ENCODE data around the gene MYMK.

MYMK gene

DNA sequence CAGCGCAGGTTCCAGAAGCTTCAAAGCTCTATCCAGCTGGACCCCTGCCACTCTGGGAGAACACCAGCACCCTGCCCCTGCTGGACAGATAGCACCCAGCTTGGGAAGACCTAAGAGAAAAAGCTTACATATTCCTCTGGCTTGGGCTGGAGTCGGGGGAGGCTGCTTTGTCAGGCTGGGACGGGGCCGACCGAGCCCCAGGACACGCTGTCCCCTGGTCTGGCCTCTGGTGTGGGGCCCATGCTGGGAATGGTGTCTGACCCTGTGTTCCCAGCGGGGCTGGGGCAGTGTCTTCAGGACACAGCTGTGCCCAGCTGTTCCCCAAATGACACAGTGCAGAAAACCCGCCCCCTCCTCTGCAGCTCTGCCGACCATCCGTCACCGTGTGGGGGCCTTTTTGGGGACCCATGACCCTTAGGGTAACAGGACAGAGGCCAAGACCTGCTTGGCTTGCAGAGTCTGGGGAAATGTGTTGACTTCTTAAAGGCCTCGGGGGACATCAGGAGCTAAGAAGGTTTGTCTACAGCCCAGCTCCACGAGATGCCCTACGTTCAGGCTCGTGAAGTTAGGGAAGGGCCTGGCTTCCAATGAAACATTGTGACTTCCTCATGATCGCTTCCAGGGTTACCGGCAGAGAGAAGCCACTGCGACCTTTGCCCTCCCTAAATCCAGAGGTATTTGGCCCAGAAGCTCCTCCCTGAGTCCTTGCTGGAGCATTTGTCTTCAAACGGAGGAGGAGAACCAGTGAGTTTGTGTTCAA lies 25.4 kb downstream of the MYMK start:
- TF ChIP-seq, protein P1, sequence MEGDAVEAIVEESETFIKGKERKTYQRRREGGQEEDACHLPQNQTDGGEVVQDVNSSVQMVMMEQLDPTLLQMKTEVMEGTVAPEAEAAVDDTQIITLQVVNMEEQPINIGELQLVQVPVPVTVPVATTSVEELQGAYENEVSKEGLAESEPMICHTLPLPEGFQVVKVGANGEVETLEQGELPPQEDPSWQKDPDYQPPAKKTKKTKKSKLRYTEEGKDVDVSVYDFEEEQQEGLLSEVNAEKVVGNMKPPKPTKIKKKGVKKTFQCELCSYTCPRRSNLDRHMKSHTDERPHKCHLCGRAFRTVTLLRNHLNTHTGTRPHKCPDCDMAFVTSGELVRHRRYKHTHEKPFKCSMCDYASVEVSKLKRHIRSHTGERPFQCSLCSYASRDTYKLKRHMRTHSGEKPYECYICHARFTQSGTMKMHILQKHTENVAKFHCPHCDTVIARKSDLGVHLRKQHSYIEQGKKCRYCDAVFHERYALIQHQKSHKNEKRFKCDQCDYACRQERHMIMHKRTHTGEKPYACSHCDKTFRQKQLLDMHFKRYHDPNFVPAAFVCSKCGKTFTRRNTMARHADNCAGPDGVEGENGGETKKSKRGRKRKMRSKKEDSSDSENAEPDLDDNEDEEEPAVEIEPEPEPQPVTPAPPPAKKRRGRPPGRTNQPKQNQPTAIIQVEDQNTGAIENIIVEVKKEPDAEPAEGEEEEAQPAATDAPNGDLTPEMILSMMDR (IDR thresholded peaks at IDR 0.05), result no peak

DNA sequence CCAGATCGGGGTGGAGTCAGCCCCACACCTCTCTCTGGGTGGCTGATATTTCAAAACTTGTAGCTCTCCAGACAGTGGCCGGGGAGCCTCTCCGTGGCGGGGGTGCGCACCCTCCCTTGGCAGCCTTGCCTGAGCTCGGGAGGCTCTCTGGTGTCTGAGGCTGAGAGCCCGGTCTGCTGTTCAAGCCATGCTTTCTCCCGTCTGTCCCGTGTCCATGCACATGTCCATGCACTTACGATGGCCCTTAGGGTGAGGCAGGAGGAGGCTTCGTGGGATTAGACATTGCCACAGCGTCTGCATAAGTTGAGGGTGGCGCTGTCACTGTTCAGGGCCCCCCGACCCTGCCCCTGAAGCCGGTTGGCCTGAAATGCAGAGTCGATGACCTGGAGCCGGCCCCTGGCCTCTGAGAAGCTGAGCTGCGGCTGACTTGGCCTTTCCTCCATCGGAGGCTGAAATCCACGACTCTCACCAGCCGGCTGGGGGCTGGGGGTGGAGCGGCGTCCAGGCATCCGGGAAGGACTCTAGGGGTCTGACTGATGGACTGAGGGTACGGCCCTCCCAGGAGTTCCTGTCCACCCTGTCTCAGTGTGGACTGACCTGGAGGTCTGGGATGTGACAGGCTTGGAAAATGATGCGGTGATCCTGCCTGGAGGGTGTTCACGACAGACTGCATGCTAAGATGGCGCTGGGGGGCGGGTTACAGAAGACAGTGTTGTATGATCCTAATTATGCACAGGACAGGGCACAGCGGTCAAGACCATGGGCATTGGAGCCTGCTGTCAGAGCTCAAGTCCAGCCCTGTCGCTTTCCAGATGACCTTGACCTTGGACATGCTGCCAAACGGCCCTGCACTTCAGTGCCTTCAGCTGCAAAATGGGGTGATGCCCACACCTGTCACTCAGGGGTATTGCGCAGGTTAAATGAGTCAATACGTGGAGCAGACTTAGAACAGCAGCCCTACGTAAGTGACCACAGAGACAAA lies 27.6 kb downstream of the MYMK start:
- TF ChIP-seq, protein P1 (IDR thresholded peaks at IDR 0.05), result no peak

DNA sequence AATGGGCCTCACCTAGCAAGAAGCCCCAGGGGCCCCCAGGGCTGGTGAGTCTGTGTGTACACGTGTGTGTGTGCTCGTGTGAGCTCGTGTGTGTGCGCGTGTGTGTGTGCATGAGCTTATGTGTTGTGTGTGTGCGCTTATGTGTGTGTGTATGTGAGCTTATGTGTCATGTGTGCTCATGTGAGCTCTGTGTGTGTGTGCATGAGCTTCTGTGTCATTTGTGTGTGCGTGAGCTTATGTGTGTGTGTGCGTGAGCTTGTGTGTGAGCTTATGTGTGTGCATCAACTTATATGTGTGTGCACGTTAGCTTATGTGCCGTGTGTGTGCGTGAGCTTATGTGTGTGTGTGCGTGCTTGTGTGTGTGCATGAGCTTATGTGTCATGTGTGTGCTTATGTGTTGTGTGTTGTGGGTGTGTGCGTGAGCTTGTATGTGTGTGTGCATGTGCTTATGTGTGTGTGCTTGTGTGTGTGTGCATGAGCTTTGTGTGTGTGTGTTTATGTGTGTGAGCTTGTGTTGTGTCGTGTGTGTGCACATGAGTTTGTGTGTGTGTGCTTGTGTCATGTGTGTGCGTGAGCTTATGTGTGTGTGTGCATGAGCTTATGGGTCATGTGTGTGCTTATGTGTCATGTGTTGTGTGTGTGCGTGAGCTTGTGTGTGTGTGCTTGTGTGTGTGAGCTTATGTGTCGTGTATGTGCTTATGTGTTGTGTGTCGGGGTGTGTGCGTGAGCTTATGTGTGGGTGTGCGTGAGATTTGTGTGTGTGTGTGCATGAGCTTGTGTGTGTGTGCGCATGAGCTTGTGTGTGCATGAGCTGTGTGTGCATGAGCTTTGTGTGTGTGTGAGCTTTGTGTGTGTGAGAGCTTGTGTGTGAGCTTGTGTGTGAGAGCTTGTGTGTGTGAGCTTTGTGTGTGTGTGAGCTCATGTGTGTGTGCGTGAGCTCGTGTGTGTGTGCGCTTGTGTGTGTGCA lies 29.1 kb downstream of the MYMK start:
- TF ChIP-seq, protein P1 (IDR thresholded peaks at IDR 0.05), result no peak

DNA sequence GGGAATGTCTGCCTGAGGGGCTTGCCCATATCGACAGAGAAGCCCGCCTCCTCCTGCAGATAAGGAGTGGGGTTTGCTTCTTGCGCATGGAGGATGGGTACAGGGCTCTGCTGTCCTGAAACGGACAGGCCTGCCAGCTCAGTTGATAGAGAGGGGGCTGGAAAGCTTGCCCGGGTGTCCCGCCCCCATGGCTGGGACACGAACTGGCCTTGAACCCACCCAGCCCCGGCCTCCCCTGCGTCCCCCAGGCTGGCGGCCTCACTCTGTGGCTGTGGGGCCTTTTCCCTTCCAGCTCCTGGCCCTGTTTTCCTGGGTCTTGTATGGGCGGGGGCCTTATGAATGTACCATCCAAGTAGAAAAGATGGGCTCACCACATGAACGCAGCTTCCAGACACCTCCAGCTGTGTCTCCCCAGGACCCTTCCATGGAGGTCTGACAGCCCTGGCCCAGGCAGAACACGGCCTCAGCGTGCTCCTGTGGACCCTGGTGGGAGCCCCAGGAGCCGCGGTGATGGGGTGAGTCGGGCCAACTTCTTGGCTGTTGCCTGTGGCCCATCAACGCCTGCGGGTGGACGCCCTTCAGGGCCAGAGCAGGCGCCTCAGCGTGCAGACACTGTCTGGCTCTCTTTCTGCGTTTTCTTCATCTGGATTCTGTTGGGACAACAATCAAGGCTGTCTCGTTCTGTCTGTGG lies 30.0 kb downstream of the MYMK start:
- TF ChIP-seq, protein P1 (IDR thresholded peaks at IDR 0.05), result no peak

DNA sequence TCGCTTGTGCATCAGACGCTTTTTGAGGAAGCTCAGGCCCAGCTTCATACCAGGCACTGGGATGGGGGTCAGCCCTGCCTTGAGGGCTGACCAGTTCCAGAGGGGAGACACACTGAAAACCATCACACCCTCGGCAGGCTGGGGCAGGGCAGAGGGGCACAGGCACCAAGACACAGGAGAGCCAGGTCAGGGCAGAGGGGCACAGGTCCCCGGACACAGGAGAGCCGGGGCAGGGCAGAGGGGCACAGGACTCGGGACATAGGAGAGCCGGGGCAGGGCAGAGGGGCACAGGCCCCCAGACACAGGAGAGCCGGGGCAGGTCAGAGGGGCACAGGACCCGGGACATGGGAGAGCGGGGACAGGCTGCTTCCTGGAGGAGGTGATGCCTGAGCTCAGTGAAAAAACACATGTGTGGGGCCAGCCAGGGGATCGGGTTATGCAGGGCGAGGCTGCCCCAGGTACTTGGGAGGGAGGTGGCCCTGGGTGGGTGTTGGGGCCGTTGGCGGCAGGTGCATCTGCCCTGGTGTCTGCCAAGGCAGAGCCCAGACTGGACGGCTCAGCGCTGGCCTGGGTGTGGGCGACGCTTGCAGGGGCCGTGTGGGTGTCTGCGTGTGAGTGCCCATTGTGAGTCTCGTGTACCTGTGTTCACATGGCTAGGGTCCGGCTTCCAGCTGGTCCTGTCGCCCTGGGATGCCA lies 30.8 kb downstream of the MYMK start:
- TF ChIP-seq, protein P1 (IDR thresholded peaks at IDR 0.05), result no peak

DNA sequence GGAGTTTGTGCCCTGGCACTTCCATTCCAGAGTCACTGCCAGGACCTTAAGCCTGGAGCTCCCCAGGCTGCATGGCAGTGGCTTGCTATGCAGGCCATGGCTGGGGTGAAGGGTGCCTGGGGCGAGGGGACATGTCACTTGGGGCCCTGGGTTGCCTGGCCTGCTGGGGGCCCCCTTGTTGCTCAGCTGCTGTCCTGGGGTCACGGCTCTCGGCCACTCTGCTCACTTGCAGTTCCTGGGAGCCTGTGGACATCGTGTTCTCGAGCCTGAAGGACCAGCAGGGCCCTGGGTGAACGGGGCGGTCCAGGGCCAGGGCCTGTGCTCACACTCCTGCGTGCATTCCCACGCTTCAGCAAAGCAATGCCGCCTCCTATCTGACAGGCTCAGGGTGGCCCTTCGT lies 31.3 kb downstream of the MYMK start:
- TF ChIP-seq, protein P1 (IDR thresholded peaks at IDR 0.05), result no peak

All from LNCAP (cell line).